HAP-1 (cell line): Measurements from ENCODE around the gene CDC25A.

ENCODE experiments used
- DNase-seq, 2 experiments: peaks; one replicate each; pipeline ENCODE4 v3.0.0-alpha.2; 2016 to 2020; ENCODE audit warnings: low spot score in 2 of 2
- H3K27me3 ChIP-seq: fragments of 250-450 bp; sonication (Bioruptor Pico); 2 replicates; pipeline ENCODE4 v1.5.1; 2020; ENCODE audit warnings: low read depth, mild to moderate bottlenecking, moderate library complexity
- H3K36me3 ChIP-seq: fragments of 250-450 bp; sonication (Bioruptor Pico); replicated peaks from 2 replicates; pipeline ENCODE4 v1.5.1; 2020; ENCODE audit warnings: mild to moderate bottlenecking
- H3K4me1 ChIP-seq: fragments of 250-450 bp; sonication (Bioruptor Pico); 2 replicates; pipeline ENCODE4 v1.5.1; 2020; ENCODE audit warnings: mild to moderate bottlenecking
- H3K4me3 ChIP-seq: fragments of 250-450 bp; sonication (Bioruptor Pico); 2 replicates; pipeline ENCODE4 v1.5.1; 2020; ENCODE audit warnings: mild to moderate bottlenecking, moderate library complexity
- H3K9me3 ChIP-seq: fragments of 250-450 bp; sonication (Bioruptor Pico); 2 replicates; pipeline ENCODE4 v1.5.1; 2020; ENCODE audit warnings: mild to moderate bottlenecking, moderate library complexity
- in situ Hi-C: fragments of 300-500 bp; cut with MboI; formaldehyde crosslinking; loops from 3 replicates; pipeline ENCODE4 v1.14.3; 2020; ENCODE audit warnings: low sequenced_read_pairs, inconsistent platforms, mixed read lengths

Gene CDC25A

GRCh38 chr3:48143992-48144391 is 44.2 kb downstream of the CDC25A start:
- in situ Hi-C loops, result no loop called here
- Histone ChIP-seq H3K36me3 (no peaks in the 10 kb centered on the region), H3K9me3 (no peaks in the 10 kb centered on the region), H3K4me3 (no peak overlapping the region), H3K27me3 (no peaks in the 10 kb centered on the region), H3K4me1 (peaks cover 11% of the 10 kb centered on the region)
- no peak for DNase-seq

GRCh38 chr3:48143567-48143966 is 44.6 kb downstream of the CDC25A start:
- Histone ChIP-seq H3K27me3 (no peaks in the 10 kb centered on the region), H3K36me3 (no peaks in the 10 kb centered on the region), H3K9me3 (no peaks in the 10 kb centered on the region), H3K4me1 (peaks cover 11% of the 10 kb centered on the region), H3K4me3 (no peak overlapping the region)
- in situ Hi-C loops, result no loop called here
- no peak for DNase-seq

DNA sequence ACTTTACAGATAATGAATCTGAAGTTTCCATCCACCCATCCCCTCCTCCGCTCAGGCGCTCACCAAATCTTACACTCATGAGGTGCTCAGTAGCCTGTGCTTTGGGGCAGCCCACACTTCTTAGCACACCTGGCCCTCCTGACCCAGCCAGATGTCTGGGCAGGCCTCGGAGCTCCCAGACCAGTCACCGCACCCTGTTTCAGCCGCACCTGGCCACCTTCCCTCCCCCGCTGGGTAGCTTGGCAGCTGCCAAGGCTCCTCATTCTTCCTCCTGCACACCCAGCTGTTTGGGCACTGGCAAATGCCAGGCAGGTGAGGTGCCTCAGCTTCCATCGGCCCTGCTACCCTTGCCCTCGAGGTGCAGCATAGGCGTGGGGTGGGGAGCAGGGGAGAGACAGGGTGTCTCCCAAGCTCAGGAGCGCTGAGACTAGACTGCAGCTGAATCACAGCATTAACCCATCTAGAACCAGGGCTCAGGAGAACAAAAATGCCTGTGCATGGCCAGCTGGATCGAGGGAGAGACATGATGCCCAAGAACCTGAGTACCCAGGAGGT is 45.8 kb downstream of the CDC25A start:
- in situ Hi-C loops, result no loop called here
- Histone ChIP-seq H3K4me1 (peaks cover 11% of the 10 kb centered on the region), H3K27me3 (no peaks in the 10 kb centered on the region), H3K9me3 (no peaks in the 10 kb centered on the region), H3K36me3 (no peaks in the 10 kb centered on the region), H3K4me3 (no peak overlapping the region)
- no peak for DNase-seq

GRCh38 chr3:48141604-48142137 is 46.5 kb downstream of the CDC25A start:
- Histone ChIP-seq H3K27me3 (no peaks in the 10 kb centered on the region), H3K4me1 (peaks cover 11% of the 10 kb centered on the region), H3K36me3 (no peaks in the 10 kb centered on the region), H3K4me3 (no peak overlapping the region), H3K9me3 (no peaks in the 10 kb centered on the region)
- DNase-seq, result no peak
- in situ Hi-C loops, result no loop called here

DNA sequence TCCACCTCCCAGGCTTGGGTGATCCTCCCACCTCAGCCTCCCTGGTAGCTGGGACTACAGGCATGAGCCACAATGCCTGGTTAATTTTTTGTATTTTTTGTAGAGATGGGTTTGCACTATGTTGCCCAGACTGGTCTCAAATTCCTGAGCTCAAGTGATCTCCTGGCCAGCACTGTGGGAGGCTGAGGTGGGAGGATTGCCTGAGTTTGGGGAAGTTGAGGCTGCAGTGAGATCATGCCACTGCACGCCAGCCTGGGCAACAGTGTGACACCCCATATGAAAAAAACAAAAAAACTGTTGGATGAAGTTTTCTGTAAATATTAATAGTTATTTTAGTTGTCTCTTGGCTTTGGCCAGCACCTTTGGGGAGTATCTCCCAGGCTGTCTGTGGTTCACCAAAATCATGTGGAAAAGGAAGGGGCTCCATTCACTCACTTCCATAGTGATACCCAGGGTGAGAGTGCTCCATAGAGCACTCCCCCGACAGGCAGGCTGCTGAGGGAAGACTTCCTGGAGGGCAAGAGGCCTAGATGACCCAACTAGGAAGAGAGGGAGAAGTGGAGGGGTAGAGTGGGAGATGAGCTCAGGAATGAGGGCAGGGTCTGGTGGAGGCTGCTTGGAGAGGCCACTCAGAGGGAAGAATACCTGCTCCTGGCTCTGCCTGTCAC is 47.1 kb downstream of the CDC25A start:
- no peaks in the 10 kb centered on the region for H3K9me3 ChIP-seq
- no peak for DNase-seq
- H3K36me3 ChIP-seq, result no peaks in the 10 kb centered on the region
- H3K4me3 ChIP-seq, result no peak overlapping the region
- H3K27me3 ChIP-seq, result no peaks in the 10 kb centered on the region
- H3K4me1 ChIP-seq, result peaks cover 11% of the 10 kb centered on the region
- in situ Hi-C loops, result no loop called here

- in situ Hi-C loops, result no loop called here
- peak; percentile 69 to 86 for DNase-seq
- Histone ChIP-seq H3K36me3 (no peaks in the 10 kb centered on the region), H3K27me3 (no peaks in the 10 kb centered on the region), H3K4me1 (peaks cover 11% of the 10 kb centered on the region), H3K9me3 (no peaks in the 10 kb centered on the region), H3K4me3 (peak overlapping the region; percentile 3; the same call in 1 of the 2 replicates)
These were observed 47.9 kb downstream of the CDC25A start for GRCh38 chr3:48140336-48140757.

DNA sequence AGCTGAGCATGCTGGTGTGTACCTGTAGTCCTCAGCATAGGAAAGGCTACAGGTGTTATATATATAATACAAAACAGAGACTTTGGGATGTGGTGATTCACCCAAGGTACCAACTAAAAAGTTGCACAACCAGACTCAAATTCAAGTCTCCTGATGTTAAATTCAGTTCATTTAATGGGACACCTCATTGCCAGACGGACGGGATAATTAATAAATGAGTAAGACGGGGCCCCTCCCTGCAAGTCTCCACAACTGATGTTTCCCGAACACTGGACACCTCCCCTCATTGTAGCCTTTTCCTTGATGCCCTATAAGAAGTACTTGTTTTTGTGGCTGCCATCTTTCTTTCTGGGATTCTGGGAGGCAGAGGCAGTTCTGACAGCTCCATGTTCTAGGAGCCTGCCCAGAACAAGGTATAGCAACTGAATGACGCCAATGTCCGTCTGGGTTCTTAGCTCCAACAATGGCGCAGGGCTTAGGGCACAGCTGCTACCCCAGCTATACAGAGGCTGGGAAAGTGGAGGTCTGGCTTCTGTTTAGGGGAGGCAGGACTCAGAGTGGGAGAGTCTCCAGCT is 50.7 kb downstream of the CDC25A start:
- DNase-seq, result no peak
- H3K4me3 ChIP-seq, result no peak overlapping the region
- peaks cover 11% of the 10 kb centered on the region for H3K4me1 ChIP-seq
- no peaks in the 10 kb centered on the region for H3K36me3 ChIP-seq
- in situ Hi-C loops, result no loop called here
- no peaks in the 10 kb centered on the region for H3K27me3 ChIP-seq
- H3K9me3 ChIP-seq, result no peaks in the 10 kb centered on the region

DNA sequence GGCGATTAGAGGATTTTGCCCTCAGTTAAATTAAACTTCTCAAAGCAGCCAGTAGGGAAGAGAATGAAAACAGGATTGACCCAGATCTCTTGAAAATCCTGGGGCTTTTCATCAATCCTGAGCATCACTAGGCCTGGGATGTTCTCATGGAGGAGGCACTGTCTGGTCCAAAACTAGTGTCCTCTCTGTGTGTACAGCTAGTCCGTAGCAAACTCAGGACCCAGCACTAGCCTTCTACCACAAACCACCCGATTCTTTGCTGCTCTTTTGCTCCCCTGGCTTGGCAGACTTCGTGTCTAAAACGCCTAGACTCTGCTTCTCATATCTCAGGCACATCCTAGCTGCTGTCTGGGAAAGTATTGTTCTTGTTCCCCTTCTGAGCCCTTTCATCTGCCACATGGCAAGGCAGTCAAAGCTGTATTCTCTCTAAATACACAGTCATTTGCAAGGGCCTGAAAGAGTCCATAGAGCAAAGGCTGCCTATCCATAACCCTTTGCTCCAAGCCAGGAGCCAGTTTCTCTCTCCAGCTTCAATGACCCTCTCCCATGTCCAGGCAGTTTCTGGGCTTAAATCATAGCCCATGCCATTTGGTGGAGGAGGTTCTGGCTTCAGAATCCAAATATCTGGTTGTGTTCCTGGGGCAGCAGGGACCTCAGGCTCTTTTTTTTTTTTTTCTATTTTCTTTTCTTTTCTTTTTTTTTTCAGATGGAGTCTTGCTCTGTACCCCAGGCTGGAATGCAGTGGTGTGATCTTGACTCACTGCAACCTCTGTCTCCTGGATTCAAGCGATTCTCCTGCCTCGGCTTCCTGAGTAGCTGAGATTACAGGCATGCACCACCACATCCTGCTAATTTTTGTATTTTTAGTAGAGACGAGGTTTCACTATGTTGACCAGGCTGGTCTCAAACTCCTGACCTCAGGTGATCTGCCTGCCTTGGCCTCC is 52.4 kb downstream of the CDC25A start:
- in situ Hi-C loops, result no loop called here
- Histone ChIP-seq H3K36me3 (no peaks in the 10 kb centered on the region), H3K27me3 (no peaks in the 10 kb centered on the region)

GRCh38 chr3:48130321-48130904 is 57.8 kb downstream of the CDC25A start:
- in situ Hi-C loops, result no loop called here

More for the DNA sequence above, 52.4 kb downstream of the CDC25A start:
- Histone ChIP-seq H3K9me3 (no peaks in the 10 kb centered on the region), H3K4me3 (no peak overlapping the region), H3K4me1 (peaks cover 8% of the 10 kb centered on the region)
- no peak for DNase-seq

GRCh38 chr3:48129921-48130320 is 58.3 kb downstream of the CDC25A start:
- no peaks in the 10 kb centered on the region for H3K9me3 ChIP-seq
- no peaks in the 10 kb centered on the region for H3K27me3 ChIP-seq
- peaks cover 4% of the 10 kb centered on the region; the same call in 1 of the 2 replicates for H3K4me1 ChIP-seq
- no peaks in the 10 kb centered on the region for H3K36me3 ChIP-seq
- DNase-seq, result no peak
- in situ Hi-C loops, result no loop called here
- no peak overlapping the region for H3K4me3 ChIP-seq

More at GRCh38 chr3:48130321-48130904, 57.8 kb downstream of the CDC25A start:
- Histone ChIP-seq H3K4me1 (peaks cover 4% of the 10 kb centered on the region; the same call in 1 of the 2 replicates), H3K4me3 (no peak overlapping the region), H3K9me3 (no peaks in the 10 kb centered on the region), H3K36me3 (no peaks in the 10 kb centered on the region), H3K27me3 (no peaks in the 10 kb centered on the region)
- peak in 1 of 2 experiments; percentile 21 for DNase-seq

DNA sequence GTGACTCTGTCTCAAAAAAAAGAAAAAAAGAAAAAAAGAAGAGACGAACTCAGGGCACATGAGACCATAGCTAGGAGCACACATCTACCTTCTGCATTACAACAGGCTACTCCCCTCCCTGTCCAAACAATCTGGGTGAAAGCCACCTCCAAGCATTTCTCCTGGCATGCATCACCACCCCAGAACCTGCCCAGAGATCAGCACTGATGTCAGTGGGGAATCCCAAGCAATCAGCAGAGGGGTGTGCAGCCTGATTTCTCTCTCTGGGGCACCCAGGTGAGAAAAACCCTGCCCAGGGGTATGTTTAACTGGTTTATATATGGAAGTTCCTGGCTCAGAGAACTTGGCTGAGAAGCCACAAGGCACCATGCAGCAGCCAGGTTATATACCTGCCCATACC is 59.4 kb downstream of the CDC25A start:
- no peaks in the 10 kb centered on the region for H3K36me3 ChIP-seq
- no peak for DNase-seq
- no peak overlapping the region for H3K4me3 ChIP-seq
- in situ Hi-C loops, result no loop called here
- H3K4me1 ChIP-seq, result peaks cover 4% of the 10 kb centered on the region; the same call in 1 of the 2 replicates
- H3K27me3 ChIP-seq, result no peaks in the 10 kb centered on the region
- no peaks in the 10 kb centered on the region for H3K9me3 ChIP-seq

- H3K4me3 ChIP-seq, result no peak overlapping the region
- H3K9me3 ChIP-seq, result no peaks in the 10 kb centered on the region
- H3K4me1 ChIP-seq, result peaks cover 4% of the 10 kb centered on the region; the same call in 1 of the 2 replicates
- DNase-seq, result no peak
- in situ Hi-C loops, result no loop called here
- H3K27me3 ChIP-seq, result no peaks in the 10 kb centered on the region
- no peaks in the 10 kb centered on the region for H3K36me3 ChIP-seq
These were observed 62.2 kb downstream of the CDC25A start for GRCh38 chr3:48125886-48126622.
